Upper lobe of left lung (tissue), 4 donors: ENCODE data around the gene MORN1.
A peak's percentile ranks its signal among the peaks of the same experiment; 100 is the strongest.

ENCODE experiments used
- EP300 ChIP-seq, 4 donors: sonication (generic); formaldehyde crosslinking; IDR thresholded peaks; one replicate each; pipeline ENCODE4 v1.5.1; 2017; ENCODE audit warnings: antibody characterized with exemption in 4 of 4, control low read depth in 2 of 4
- POLR2A ChIP-seq, 4 donors: fragments of 450-650 bp; IDR thresholded peaks; one replicate each; pipeline ENCODE4 v1.5.1; 2016 to 2017; ENCODE audit warnings: antibody characterized with exemption in 4 of 4, mild to moderate bottlenecking in 2 of 4
- POLR2AphosphoS5 ChIP-seq, 2 donors: sonication (generic); formaldehyde crosslinking; IDR thresholded peaks; one replicate each; pipeline ENCODE4 v1.5.1; 2017; ENCODE audit warnings: antibody characterized with exemption in 2 of 2
- TF ChIP-seq, protein P1 (sequence below), 6 experiments: fragments of 450-650 bp in 4 of 6; fragments of 200-600 bp in 2 of 6; sonication (generic) in 2 of 6; IDR thresholded peaks; one replicate each; pipeline ENCODE4 v1.5.1; 2016 to 2019; ENCODE audit warnings: antibody characterized with exemption in 6 of 6

GRCh38 chr1:2299131-2299627 lies 92.2 kb downstream of the MORN1 start:
- TF ChIP-seq, protein P1, sequence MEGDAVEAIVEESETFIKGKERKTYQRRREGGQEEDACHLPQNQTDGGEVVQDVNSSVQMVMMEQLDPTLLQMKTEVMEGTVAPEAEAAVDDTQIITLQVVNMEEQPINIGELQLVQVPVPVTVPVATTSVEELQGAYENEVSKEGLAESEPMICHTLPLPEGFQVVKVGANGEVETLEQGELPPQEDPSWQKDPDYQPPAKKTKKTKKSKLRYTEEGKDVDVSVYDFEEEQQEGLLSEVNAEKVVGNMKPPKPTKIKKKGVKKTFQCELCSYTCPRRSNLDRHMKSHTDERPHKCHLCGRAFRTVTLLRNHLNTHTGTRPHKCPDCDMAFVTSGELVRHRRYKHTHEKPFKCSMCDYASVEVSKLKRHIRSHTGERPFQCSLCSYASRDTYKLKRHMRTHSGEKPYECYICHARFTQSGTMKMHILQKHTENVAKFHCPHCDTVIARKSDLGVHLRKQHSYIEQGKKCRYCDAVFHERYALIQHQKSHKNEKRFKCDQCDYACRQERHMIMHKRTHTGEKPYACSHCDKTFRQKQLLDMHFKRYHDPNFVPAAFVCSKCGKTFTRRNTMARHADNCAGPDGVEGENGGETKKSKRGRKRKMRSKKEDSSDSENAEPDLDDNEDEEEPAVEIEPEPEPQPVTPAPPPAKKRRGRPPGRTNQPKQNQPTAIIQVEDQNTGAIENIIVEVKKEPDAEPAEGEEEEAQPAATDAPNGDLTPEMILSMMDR (IDR thresholded peaks at IDR 0.05) = no peak
- TF ChIP-seq POLR2AphosphoS5 (IDR thresholded peaks at IDR 0.05) = peak; percentile 75 to 84
- peak in 1 of 4 donors; percentile 5 for TF ChIP-seq EP300 (IDR thresholded peaks at IDR 0.05)
- no peak for TF ChIP-seq POLR2A (IDR thresholded peaks at IDR 0.05)
